GM11168 (cell line): Measurements from ENCODE around the gene AURKAIP1.

Source experiments
- in situ Hi-C: fragments of 300-500 bp; cut with MboI; formaldehyde crosslinking; loops from one replicate; pipeline ENCODE4 v1.12.0; 2022; ENCODE audit warnings: low sequenced_read_pairs; ENCODE audit not compliant: unreplicated experiment

The AURKAIP1 gene

GRCh38 chr1:1365875-1366698, 8.9 kb downstream of the AURKAIP1 start:
- in situ Hi-C loops, result no loop called here

GRCh38 chr1:1364266-1364665, 10.7 kb downstream of the AURKAIP1 start:
- in situ Hi-C loops, result no loop called here

- in situ Hi-C loops, result no loop called here
These were observed 13.0 kb downstream of the AURKAIP1 start for GRCh38 chr1:1361982-1362423.

GRCh38 chr1:1361233-1361981, 13.6 kb downstream of the AURKAIP1 start:
- in situ Hi-C loops, result no loop called here

GRCh38 chr1:1360506-1361169, 14.4 kb downstream of the AURKAIP1 start:
- in situ Hi-C loops, result no loop called here

GRCh38 chr1:1359664-1360468, 15.1 kb downstream of the AURKAIP1 start:
- in situ Hi-C loops, result no loop called here

GRCh38 chr1:1359308-1359663, 15.7 kb downstream of the AURKAIP1 start:
- in situ Hi-C loops, result no loop called here

GRCh38 chr1:1358433-1359271, 16.4 kb downstream of the AURKAIP1 start, which contains the start of gene MXRA8:
Gene MXRA8 (minus strand): TSS chr1:1358555. CDS start chr1:1358504, 51 bp downstream.
- in situ Hi-C loops, result no loop called here

GRCh38 chr1:1357871-1358432, 17.1 kb downstream of the AURKAIP1 start:
- in situ Hi-C loops, result no loop called here

GRCh38 chr1:1356796-1357401, 18.1 kb downstream of the AURKAIP1 start:
- in situ Hi-C loops, result no loop called here

GRCh38 chr1:1356166-1356795, 18.7 kb downstream of the AURKAIP1 start:
- in situ Hi-C loops, result no loop called here

- in situ Hi-C loops, result no loop called here
These were observed 19.6 kb downstream of the AURKAIP1 start for GRCh38 chr1:1355416-1355815.

- in situ Hi-C loops, result no loop called here
These were observed 20.4 kb downstream of the AURKAIP1 start for GRCh38 chr1:1354271-1355247.

GRCh38 chr1:1353389-1354151, 21.4 kb downstream of the AURKAIP1 start:
- in situ Hi-C loops, result no loop called here

GRCh38 chr1:1352786-1353388, 22.1 kb downstream of the AURKAIP1 start:
- in situ Hi-C loops, result no loop called here
